ENCODE data around the gene A2ML1. TPM values are rescaled to one million over a fixed set of nuclear protein-coding genes. Genes with fewer than 3 reads are reported as not detected.
"Not testable (repeated sequence)": the region's sequence is repeated elsewhere in the genome, so short reads cannot be mapped to it uniquely, and the experiment has no call there.

A2ML1 gene
- total and polyA plus RNA-seq, 4 donors, result 0.04 to 1.1 (median 0.06) TPM; not detected in 1

DNA sequence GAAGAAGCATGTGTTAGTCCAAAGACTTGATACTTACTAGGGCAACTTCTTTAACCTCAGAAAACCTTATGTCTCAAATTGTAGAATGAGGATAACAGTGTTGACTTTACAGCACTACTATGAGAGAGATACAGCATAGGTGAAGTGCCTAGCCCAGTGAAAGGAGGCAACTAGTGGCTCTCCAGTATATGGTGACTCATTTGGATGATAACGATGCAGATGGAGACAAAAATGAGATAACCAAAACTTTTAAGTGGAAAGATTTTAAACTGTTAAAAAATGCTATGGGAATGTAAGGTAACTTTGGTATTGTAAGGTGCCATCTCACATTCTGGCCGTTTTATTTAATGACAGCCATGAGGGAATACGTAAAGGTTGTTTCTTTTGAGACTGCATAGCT, 94.6 kb downstream of the A2ML1 start:
- 79 to 98% methylated on average over 3 of the region's 3 CpGs for WGBS, 2 donors

DNA sequence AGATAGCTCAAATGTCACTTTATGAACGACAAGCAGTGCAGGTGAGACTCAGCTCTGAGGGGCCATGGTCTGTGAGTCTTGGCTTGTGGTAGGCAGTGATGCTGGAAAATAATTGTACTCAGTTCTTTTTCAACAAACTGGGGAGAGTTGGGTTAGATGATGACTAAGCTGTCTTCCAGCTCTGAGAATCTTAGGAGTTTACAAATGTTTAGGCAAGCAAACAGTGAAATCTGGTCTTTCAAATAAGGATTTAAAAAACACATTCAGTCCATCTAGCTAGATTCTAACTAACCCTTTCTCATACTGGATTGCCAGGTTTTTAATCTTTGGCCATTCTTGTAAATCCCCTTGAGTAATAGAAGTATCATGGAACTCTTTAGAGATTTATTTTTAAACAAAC, 95.3 kb downstream of the A2ML1 start:
- no peak for DNase-seq
- Histone ChIP-seq H3K4me1 (ENCODE audit: control insufficient read depth in 5 of 5, insufficient read depth in 5 of 5, low read length in 5 of 5) (peaks cover 0 to 21% (median 7%) of the 10 kb centered on the region in 5 donors), H3K4me3 (no peak overlapping the region), H3K36me3 (ENCODE audit: control insufficient read depth in 4 of 4, insufficient read depth in 4 of 4, low read length in 4 of 4) (peaks cover 3 to 24% (median 10%) of the 10 kb centered on the region in 4 donors), H3K9me3 (ENCODE audit: control insufficient read depth in 4 of 4, insufficient read depth in 3 of 4, low read length in 3 of 4) (no peaks in the 10 kb centered on the region), H3K9ac (ENCODE audit: insufficient read depth in 1 of 2, low read length in 2 of 2) (no peak overlapping the region), H3K27ac (ENCODE audit: low read depth in 1 of 2, low read length in 1 of 2) (no peak overlapping the region), H3K27me3 (ENCODE audit: control insufficient read depth in 3 of 3, insufficient read depth in 3 of 3, low read length in 2 of 3) (no peaks in the 10 kb centered on the region)
- no peak for TF ChIP-seq CTCF (IDR thresholded peaks at IDR 0.05; ENCODE audit: control extremely low read depth, extremely low read depth)
- ATAC-seq (ENCODE audit: insufficient read depth, low FRiP score), result no peak
- WGBS, 2 donors, result 71 to 92% methylated on average over 1 of the region's 1 CpG

More for the DNA sequence above, 94.6 kb downstream of the A2ML1 start:
- Histone ChIP-seq H3K27ac (ENCODE audit: low read depth in 1 of 2, low read length in 1 of 2) (no peak overlapping the region), H3K9ac (ENCODE audit: insufficient read depth in 1 of 2, low read length in 2 of 2) (no peak overlapping the region), H3K9me3 (ENCODE audit: control insufficient read depth in 4 of 4, insufficient read depth in 3 of 4, low read length in 3 of 4) (no peaks in the 10 kb centered on the region), H3K36me3 (ENCODE audit: control insufficient read depth in 4 of 4, insufficient read depth in 4 of 4, low read length in 4 of 4) (peaks cover 3 to 18% (median 9%) of the 10 kb centered on the region in 4 donors), H3K4me3 (no peak overlapping the region), H3K4me1 (ENCODE audit: control insufficient read depth in 5 of 5, insufficient read depth in 5 of 5, low read length in 5 of 5) (peaks cover 0 to 29% (median 11%) of the 10 kb centered on the region in 5 donors), H3K27me3 (ENCODE audit: control insufficient read depth in 3 of 3, insufficient read depth in 3 of 3, low read length in 2 of 3) (no peaks in the 10 kb centered on the region)
- ATAC-seq (ENCODE audit: insufficient read depth, low FRiP score) (no peak), DNase-seq (no peak)
- TF ChIP-seq CTCF (IDR thresholded peaks at IDR 0.05; ENCODE audit: control extremely low read depth, extremely low read depth), result no peak

DNA sequence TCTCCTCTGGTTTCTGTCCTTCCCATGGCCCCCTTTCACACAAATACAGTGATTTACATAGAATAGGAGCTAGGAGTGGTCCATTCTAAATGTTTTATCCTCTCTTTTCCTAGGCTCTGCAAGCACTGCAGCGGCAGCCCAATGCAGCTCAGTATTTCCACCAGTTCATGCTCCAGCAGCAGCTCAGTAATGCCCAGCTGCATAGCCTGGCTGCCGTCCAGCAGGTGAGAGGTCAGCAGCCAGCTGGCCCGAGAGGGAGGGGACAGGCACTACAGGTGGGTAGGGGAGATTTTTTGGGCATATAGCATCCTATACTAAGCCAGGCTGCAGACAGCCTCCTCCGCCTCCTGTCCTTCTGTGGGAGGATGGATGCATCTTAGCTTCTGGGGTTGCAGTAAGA, 97.2 kb downstream of the A2ML1 start:
- H3K9me3 ChIP-seq (ENCODE audit: control insufficient read depth in 4 of 4, insufficient read depth in 3 of 4, low read length in 3 of 4); DNase-seq; H3K27ac ChIP-seq (ENCODE audit: low read depth in 1 of 2, low read length in 1 of 2); H3K9ac ChIP-seq (ENCODE audit: insufficient read depth in 1 of 2, low read length in 2 of 2); H3K27me3 ChIP-seq (ENCODE audit: control insufficient read depth in 3 of 3, insufficient read depth in 3 of 3, low read length in 2 of 3); H3K4me3 ChIP-seq; ATAC-seq (ENCODE audit: insufficient read depth, low FRiP score): not testable (repeated sequence)
- peaks cover 0 to 14% (median 3%) of the 10 kb centered on the region in 5 donors for H3K4me1 ChIP-seq (ENCODE audit: control insufficient read depth in 5 of 5, insufficient read depth in 5 of 5, low read length in 5 of 5)
- 92 to 96% methylated on average over 3 to 4 of the region's 4 CpGs for WGBS, 2 donors
- H3K36me3 ChIP-seq (ENCODE audit: control insufficient read depth in 4 of 4, insufficient read depth in 4 of 4, low read length in 4 of 4), result peaks cover 5 to 28% (median 10%) of the 10 kb centered on the region in 4 donors

DNA sequence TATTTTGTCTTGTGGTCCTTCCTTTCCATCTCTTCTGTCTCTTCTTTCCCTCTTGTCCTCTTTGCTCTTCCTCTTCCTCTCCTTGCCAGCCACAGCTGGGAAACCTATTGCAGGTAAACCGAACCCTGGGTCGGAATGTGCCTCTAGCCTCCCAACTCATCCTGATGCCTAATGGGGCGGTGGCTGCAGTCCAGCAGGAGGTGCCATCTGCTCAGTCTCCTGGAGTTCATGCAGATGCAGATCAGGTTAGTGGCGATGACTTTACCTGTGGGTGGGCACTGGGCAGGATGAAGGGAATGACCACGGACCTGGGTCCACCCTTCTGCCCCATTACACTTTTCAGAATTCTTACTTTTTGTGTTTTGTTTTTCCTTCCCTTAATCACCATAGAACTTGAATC, 100.1 kb downstream of the A2ML1 start:
- DNase-seq, result no peak
- H3K9ac ChIP-seq (ENCODE audit: insufficient read depth in 1 of 2, low read length in 2 of 2), result no peak overlapping the region
- ATAC-seq (ENCODE audit: insufficient read depth, low FRiP score), result no peak
- 94 to 96% methylated on average over 5 of the region's 5 CpGs for WGBS, 2 donors
- H3K27me3 ChIP-seq (ENCODE audit: control insufficient read depth in 3 of 3, insufficient read depth in 3 of 3, low read length in 2 of 3), result no peaks in the 10 kb centered on the region
- peaks cover 5 to 36% (median 10%) of the 10 kb centered on the region in 4 donors for H3K36me3 ChIP-seq (ENCODE audit: control insufficient read depth in 4 of 4, insufficient read depth in 4 of 4, low read length in 4 of 4)
- H3K4me3 ChIP-seq, result no peak overlapping the region
- no peak overlapping the region for H3K27ac ChIP-seq (ENCODE audit: low read depth in 1 of 2, low read length in 1 of 2)
- no peaks in the 10 kb centered on the region for H3K4me1 ChIP-seq (ENCODE audit: control insufficient read depth in 5 of 5, insufficient read depth in 5 of 5, low read length in 5 of 5)
- H3K9me3 ChIP-seq (ENCODE audit: control insufficient read depth in 4 of 4, insufficient read depth in 3 of 4, low read length in 3 of 4), result no peaks in the 10 kb centered on the region
- TF ChIP-seq CTCF (IDR thresholded peaks at IDR 0.05; ENCODE audit: control extremely low read depth, extremely low read depth), result no peak

Other genes starting within 250 kb of the A2ML1 start
- gene AICDA, start 209.8 kb upstream of the A2ML1 start, total RNA-seq, result under 1 TPM; 0.46 to 0.58 TPM
- gene AICDA, start 209.8 kb upstream of the A2ML1 start, polyA plus RNA-seq, result under 1 TPM; 0.10 to 0.14 TPM
- gene MFAP5, start 159.8 kb upstream of the A2ML1 start, total RNA-seq, result 10 to 100 TPM in 1 of 2 donors, 1 to 10 TPM in 1; 4.4 to 10.0 TPM
- 1 to 10 TPM; 1.6 to 2.6 TPM for gene MFAP5, start 159.8 kb upstream of the A2ML1 start, polyA plus RNA-seq
- 10 to 100 TPM; 28.2 to 95.1 TPM for gene RIMKLB, start 124.6 kb upstream of the A2ML1 start, total RNA-seq
- gene RIMKLB, start 124.6 kb upstream of the A2ML1 start, polyA plus RNA-seq, result 10 to 100 TPM; 19.9 to 43.2 TPM
- 10 to 100 TPM; 34.7 to 63.5 TPM for gene PHC1, start 91.9 kb downstream of the A2ML1 start, total RNA-seq
- 10 to 100 TPM; 17.4 to 24.1 TPM for gene PHC1, start 91.9 kb downstream of the A2ML1 start, polyA plus RNA-seq
- 100 to 1,000 TPM; 153 to 225 TPM for gene M6PR, start 127.0 kb downstream of the A2ML1 start, total RNA-seq
- 100 to 1,000 TPM in 1 of 2 donors, 10 to 100 TPM in 1; 49.9 to 162 TPM for gene M6PR, start 127.0 kb downstream of the A2ML1 start, polyA plus RNA-seq
- 1 to 10 TPM; 1.9 to 6.5 TPM for gene KLRG1, start 166.9 kb downstream of the A2ML1 start, total RNA-seq
- 1 to 10 TPM in 1 of 2 donors, under 1 TPM in 1; 0.49 to 1.4 TPM for gene KLRG1, start 166.9 kb downstream of the A2ML1 start, polyA plus RNA-seq